Dermis blood vessel endothelial cell (primary cell): ENCODE measurements around the gene CGB3. TPM values are rescaled to one million over a fixed set of nuclear protein-coding genes. Genes with fewer than 3 reads are reported as not detected.

Experiments used
- DNase-seq: peaks from one replicate; pipeline ENCODE4 v3.0.0; 2010
- total RNA-seq: library from RNA; depleted of rRNA; stranded (reverse); fragments of >200 nt; gene quantifications from 2 replicates; pipeline ENCODE4 v1.2.3, GENCODE V29; 2014

Gene CGB3
- total RNA-seq, 1 donor from 2014 or later: not detected

- no peak for DNase-seq
These were observed 38.4 kb downstream of the CGB3 start for GRCh38 chr19:48985711-48986110.

DNA sequence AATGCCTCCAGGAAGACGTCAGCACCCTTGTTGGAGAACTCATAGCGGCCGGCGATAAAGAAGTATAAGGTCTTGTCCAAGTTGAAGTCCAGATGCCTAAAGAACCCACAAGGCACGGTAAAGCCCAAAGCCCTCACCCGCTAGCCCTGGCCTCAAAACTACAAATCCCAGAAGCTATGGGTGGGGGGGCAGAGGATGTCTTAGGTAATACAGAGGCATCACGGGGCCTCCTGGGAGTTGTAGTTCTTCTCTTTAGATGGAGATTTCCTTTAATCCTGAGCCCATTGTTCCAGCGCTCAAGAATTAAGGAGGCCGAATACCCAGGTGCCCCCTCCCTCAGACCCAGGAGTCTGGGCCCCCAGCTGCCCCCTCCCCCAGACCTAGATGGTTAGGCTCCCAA, 41.9 kb downstream of the CGB3 start:
- no peak for DNase-seq

DNA sequence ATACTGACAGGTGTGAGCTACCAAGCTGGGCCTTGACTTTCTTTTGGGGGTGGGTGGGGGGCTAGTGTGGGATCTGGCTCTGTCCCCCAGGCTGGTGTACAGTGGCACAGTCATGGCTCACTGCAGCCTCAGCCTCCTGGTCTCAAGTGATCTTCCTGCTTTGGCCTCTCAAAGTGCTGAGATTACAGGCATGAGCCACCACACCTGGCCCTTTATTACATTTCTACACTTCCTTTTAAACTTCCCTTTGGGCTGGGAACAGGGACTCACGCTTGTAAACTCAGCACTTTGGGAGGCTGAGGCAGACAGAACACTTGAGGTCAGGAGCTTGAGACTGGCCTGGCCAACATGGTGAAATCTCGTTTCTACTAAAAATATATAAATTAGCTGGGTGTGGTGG, 47.1 kb downstream of the CGB3 start:
- no peak for DNase-seq

- DNase-seq: peak; percentile 48
These were observed 47.9 kb downstream of the CGB3 start for GRCh38 chr19:48975947-48976847.

Other genes starting within 250 kb of the CGB3 start
- 40.7 and 56.7 TPM in 2 replicates for gene BCAT2, start 213.3 kb downstream of the CGB3 start, total RNA-seq
- 1.5 and 8.0 TPM in 2 replicates for gene HSD17B14, start 187.8 kb downstream of the CGB3 start, total RNA-seq
- 2.6 and 6.5 TPM in 2 replicates for gene PLEKHA4, start 155.7 kb downstream of the CGB3 start, total RNA-seq
- gene PPP1R15A, start 151.9 kb downstream of the CGB3 start, total RNA-seq: 39.2 and 59.6 TPM in 2 replicates
- gene TULP2, start 125.6 kb downstream of the CGB3 start, total RNA-seq: 0.34 TPM in 1 of 2 replicates, not detected in the other
- gene NUCB1, start 124.0 kb downstream of the CGB3 start, total RNA-seq: 167 and 333 TPM in 2 replicates
- gene DHDH, start 90.6 kb downstream of the CGB3 start, total RNA-seq: not detected in 2 replicates
- 96.8 and 134 TPM in 2 replicates for gene BAX, start 69.5 kb downstream of the CGB3 start, total RNA-seq
- gene FTL, start 59.0 kb downstream of the CGB3 start, total RNA-seq: 1,252 and 1,399 TPM in 2 replicates
- gene GYS1, start 31.0 kb downstream of the CGB3 start, total RNA-seq: 14.8 and 28.8 TPM in 2 replicates
- 172 and 278 TPM in 2 replicates for gene RUVBL2, start 30.4 kb downstream of the CGB3 start, total RNA-seq
- gene LHB, start 7.2 kb downstream of the CGB3 start, total RNA-seq: not detected in 2 replicates
- not detected in 2 replicates for gene CGB2, start 7.6 kb upstream of the CGB3 start, total RNA-seq
- gene CGB1, start 12.6 kb upstream of the CGB3 start, total RNA-seq: not detected in 2 replicates
- not detected in 2 replicates for gene CGB5, start 19.5 kb upstream of the CGB3 start, total RNA-seq
- not detected in 2 replicates for gene CGB8, start 24.8 kb upstream of the CGB3 start, total RNA-seq
- gene CGB7, start 33.4 kb upstream of the CGB3 start, total RNA-seq: not detected in 2 replicates
- not detected in 2 replicates for gene NTF4, start 40.5 kb upstream of the CGB3 start, total RNA-seq
- not detected in 2 replicates for gene KCNA7, start 48.4 kb upstream of the CGB3 start, total RNA-seq
- 142 and 166 TPM in 2 replicates for gene SNRNP70, start 61.1 kb upstream of the CGB3 start, total RNA-seq
- gene LIN7B, start 90.0 kb upstream of the CGB3 start, total RNA-seq: 0.56 and 0.68 TPM in 2 replicates
- 0.65 and 1.4 TPM in 2 replicates for gene C19orf73, start 94.8 kb upstream of the CGB3 start, total RNA-seq
- 4.0 and 12.9 TPM in 2 replicates for gene PPFIA3, start 95.2 kb upstream of the CGB3 start, total RNA-seq
- gene HRC, start 131.1 kb upstream of the CGB3 start, total RNA-seq: not detected in 2 replicates
- gene TRPM4, start 133.5 kb upstream of the CGB3 start, total RNA-seq: 20.9 and 25.7 TPM in 2 replicates